ENCODE measurements around the gene TENM4.

DNA sequence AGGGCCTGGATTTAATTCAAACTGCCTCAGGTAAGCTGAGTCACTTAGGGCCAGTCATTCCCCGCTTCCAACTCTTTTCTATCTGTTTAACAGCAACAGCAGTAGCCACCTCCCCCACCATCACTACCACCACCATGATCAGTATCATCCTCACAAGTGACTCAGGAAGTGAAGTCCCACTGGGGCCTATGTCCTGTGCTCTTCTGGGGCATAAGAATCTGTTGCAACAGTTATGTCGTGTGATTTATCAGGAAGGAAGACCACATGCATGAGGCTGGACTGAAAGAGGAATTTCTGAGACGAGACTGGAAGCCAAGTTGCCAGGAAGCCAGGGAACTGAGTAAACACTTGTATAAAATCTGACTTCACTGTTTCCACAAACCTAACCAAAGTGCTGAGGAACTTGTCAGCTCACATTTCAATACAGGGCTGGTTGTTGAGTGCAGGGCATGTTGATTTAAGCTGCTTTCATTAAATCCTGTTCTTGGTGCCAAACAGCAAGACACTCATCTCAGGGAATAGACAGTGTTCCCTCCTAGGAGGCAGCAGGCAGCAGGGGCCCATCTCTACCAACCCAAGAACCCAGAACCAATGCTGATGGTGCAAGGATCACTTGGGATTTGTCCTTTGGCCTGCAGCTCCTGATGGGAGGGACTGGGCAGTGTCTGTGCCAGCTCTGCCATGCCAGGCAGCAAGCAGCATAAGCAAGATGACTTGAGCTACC, 639.5 kb downstream of the TENM4 start:
- TF ChIP-seq POLR2A (IDR thresholded peaks at IDR 0.05), result no peak
- peak in 1 of 3 donors; percentile 63 for TF ChIP-seq POLR2AphosphoS5 (IDR thresholded peaks at IDR 0.05)
